ENCODE data around the gene SLC25A47.

SLC25A47 gene

GRCh38 chr14:100303925-100304324 is 19.2 kb upstream of the SLC25A47 start:
- no peak overlapping the region for H3K27ac ChIP-seq (replicated peaks; ENCODE audit: low read length)
- no peak overlapping the region for H4K91ac ChIP-seq (ENCODE audit: low read depth, low read length, poor library complexity)
- H2AK5ac ChIP-seq (ENCODE audit: low read depth, low read length): peak overlapping the region; percentile 88
- no peak overlapping the region for H3K14ac ChIP-seq (ENCODE audit: low read length)
- peak overlapping the region; percentile 85 to 96 for H3K4me3 ChIP-seq (ENCODE audit: low read length in 2 of 2)
- H3K23ac ChIP-seq (ENCODE audit: low read depth, low read length, poor library complexity): no peak overlapping the region
- H3K4me1 ChIP-seq (ENCODE audit: control insufficient read depth in 2 of 2, insufficient read depth in 1 of 2, low read depth in 1 of 2, low read length in 2 of 2): peaks cover 12 to 29% of the 10 kb centered on the region in 2 donors
- H3K27me3 ChIP-seq (ENCODE audit: control insufficient read depth in 3 of 3, insufficient read depth in 3 of 3, low read depth in 1 of 3, low read length in 3 of 3): no peaks in the 10 kb centered on the region
- peak overlapping the region; percentile 82 for H2BK5ac ChIP-seq (ENCODE audit: low read length)
- H3K4ac ChIP-seq (ENCODE audit: low read length): no peak overlapping the region
- no peak overlapping the region for H2BK120ac ChIP-seq (ENCODE audit: low read depth, low read length)
- peaks cover 20 to 27% of the 10 kb centered on the region in 2 donors for H3K36me3 ChIP-seq (replicated peaks in 1 of 2; ENCODE audit: control insufficient read depth in 2 of 2, insufficient read depth in 2 of 2, low read length in 2 of 2)
- no peak overlapping the region for H2AFZ ChIP-seq (ENCODE audit: low read length)
- H3K9me3 ChIP-seq (replicated peaks in 1 of 2; ENCODE audit: control insufficient read depth in 2 of 2, insufficient read depth in 1 of 2, low read depth in 1 of 2, low read length in 2 of 2): no peaks in the 10 kb centered on the region
- peak overlapping the region; percentile 73 for H2BK12ac ChIP-seq (ENCODE audit: low read length)
- H4K8ac ChIP-seq (ENCODE audit: low read depth, low read length): no peak overlapping the region
- peaks cover 28% of the 10 kb centered on the region for H3K79me1 ChIP-seq (ENCODE audit: low read depth, low read length)
- no peak overlapping the region for H2BK15ac ChIP-seq (ENCODE audit: low read length)
- peak overlapping the region; percentile 72 for H3K4me2 ChIP-seq (ENCODE audit: insufficient read depth, low read length, poor library complexity, severe bottlenecking)
- peak overlapping the region; percentile 98 for H3K18ac ChIP-seq (ENCODE audit: low read length)
- WGBS, 2 donors (ENCODE audit: extremely low coverage in 2 of 2, insufficient read length in 2 of 2, insufficient replicate concordance in 1 of 2): no CpG with 5 or more reads among the region's 4 CpGs
- H3K9ac ChIP-seq (ENCODE audit: low read depth, low read length, poor library complexity): peak overlapping the region; percentile 60
- DNase-seq (ENCODE audit: low spot score): no peak

DNA sequence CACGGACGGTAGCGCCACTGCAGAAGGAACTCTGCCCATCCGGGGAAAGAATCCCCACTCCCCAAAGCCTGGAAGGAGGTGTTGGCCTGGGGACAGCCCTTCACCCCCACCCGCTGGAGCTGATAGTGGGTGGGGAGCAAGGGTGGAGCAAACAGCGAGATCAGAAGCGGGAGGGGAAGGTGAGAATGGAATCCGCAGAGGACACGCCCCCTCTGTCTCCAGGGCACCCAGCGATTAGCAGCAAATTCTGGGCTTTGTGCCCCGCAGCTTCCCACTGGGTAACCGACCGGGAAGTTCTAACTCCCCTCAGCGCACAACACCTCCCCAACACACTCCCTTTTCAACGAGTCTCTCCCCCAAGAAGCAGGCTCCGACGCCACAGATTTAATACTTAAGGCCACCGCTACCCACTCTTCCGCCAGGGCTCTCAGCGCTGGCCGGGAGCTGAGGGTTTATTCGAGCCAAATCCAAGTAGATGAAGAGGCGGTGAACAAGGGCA is 18.3 kb upstream of the SLC25A47 start:
- no peaks in the 10 kb centered on the region for H3K27me3 ChIP-seq (ENCODE audit: control insufficient read depth in 3 of 3, insufficient read depth in 3 of 3, low read depth in 1 of 3, low read length in 3 of 3)
- peak overlapping the region; percentile 99 for H3K9ac ChIP-seq (ENCODE audit: low read depth, low read length, poor library complexity)
- H2AK5ac ChIP-seq (ENCODE audit: low read depth, low read length): peak overlapping the region; percentile 96
- H3K4me2 ChIP-seq (ENCODE audit: insufficient read depth, low read length, poor library complexity, severe bottlenecking): peak overlapping the region; percentile 72
- peak overlapping the region; percentile 43 for H2BK15ac ChIP-seq (ENCODE audit: low read length)
- no peaks in the 10 kb centered on the region for H3K9me3 ChIP-seq (replicated peaks in 1 of 2; ENCODE audit: control insufficient read depth in 2 of 2, insufficient read depth in 1 of 2, low read depth in 1 of 2, low read length in 2 of 2)
- no peak overlapping the region for H2BK120ac ChIP-seq (ENCODE audit: low read depth, low read length)
- no peak overlapping the region for H3K4ac ChIP-seq (ENCODE audit: low read length)
- peak overlapping the region; percentile 97 for H2AFZ ChIP-seq (ENCODE audit: low read length)
- peak overlapping the region; percentile 98 for H3K18ac ChIP-seq (ENCODE audit: low read length)
- peak overlapping the region; percentile 98 for H3K23ac ChIP-seq (ENCODE audit: low read depth, low read length, poor library complexity)
- H4K91ac ChIP-seq (ENCODE audit: low read depth, low read length, poor library complexity): no peak overlapping the region
- no peak for DNase-seq (ENCODE audit: low spot score)
- no peak overlapping the region for H4K8ac ChIP-seq (ENCODE audit: low read depth, low read length)
- peaks cover 11 to 18% of the 10 kb centered on the region in 2 donors for H3K36me3 ChIP-seq (replicated peaks in 1 of 2; ENCODE audit: control insufficient read depth in 2 of 2, insufficient read depth in 2 of 2, low read length in 2 of 2)
- peak overlapping the region; percentile 47 for H3K14ac ChIP-seq (ENCODE audit: low read length)
- no CpG with 5 or more reads among the region's 23 CpGs for WGBS, 2 donors (ENCODE audit: extremely low coverage in 2 of 2, insufficient read length in 2 of 2, insufficient replicate concordance in 1 of 2)
- peak overlapping the region; percentile 94 for H2BK5ac ChIP-seq (ENCODE audit: low read length)
- H3K27ac ChIP-seq (replicated peaks; ENCODE audit: low read length): peak overlapping the region; percentile 70
- peak overlapping the region; percentile 85 to 96 for H3K4me3 ChIP-seq (ENCODE audit: low read length in 2 of 2)
- peaks cover 29% of the 10 kb centered on the region for H3K79me1 ChIP-seq (ENCODE audit: low read depth, low read length)
- no peak overlapping the region for H2BK12ac ChIP-seq (ENCODE audit: low read length)
- H3K4me1 ChIP-seq (ENCODE audit: control insufficient read depth in 2 of 2, insufficient read depth in 1 of 2, low read depth in 1 of 2, low read length in 2 of 2): peaks cover 21 to 33% of the 10 kb centered on the region in 2 donors

DNA sequence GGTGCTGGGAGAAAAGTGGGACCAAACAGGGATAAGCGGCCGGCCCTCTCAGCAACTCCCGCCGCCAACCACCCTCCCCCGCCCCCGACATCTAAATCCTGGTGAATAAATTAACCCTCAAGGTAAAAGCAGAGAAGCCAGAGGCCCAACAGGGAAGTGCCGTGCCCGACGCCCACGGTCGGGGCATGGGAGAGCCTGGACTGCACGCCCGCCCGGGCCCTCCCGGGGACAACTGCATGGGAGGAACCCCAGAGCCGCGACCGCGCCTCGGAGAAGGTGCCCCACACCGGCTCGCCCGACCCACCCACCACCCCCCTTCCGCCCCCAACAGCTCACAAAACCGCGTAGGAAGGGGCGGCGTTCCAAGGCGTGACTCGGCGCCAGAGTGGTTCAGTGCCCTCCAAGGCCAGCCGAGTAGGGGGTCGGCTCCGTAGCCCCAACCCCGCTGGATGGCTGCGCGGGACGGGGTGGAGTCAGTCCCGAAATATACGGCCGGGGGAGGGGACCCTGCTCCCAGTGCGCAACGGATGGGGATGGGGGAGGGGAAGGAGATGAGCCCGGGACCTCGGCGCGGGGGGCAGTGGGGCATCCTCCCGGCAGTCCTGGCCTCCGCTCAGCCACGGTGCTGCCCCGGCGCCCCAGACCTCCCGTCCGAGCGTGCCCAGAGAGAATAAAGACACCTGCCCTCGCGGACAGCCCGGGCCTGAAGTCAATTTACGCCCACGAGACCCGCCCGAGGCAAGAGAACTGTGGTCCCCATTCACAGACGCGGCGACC is 17.6 kb upstream of the SLC25A47 start:
- no peaks in the 10 kb centered on the region for H3K27me3 ChIP-seq (ENCODE audit: control insufficient read depth in 3 of 3, insufficient read depth in 3 of 3, low read depth in 1 of 3, low read length in 3 of 3)
- H3K4ac ChIP-seq (ENCODE audit: low read length): no peak overlapping the region
- no peaks in the 10 kb centered on the region for H3K9me3 ChIP-seq (replicated peaks in 1 of 2; ENCODE audit: control insufficient read depth in 2 of 2, insufficient read depth in 1 of 2, low read depth in 1 of 2, low read length in 2 of 2)
- H2AK5ac ChIP-seq (ENCODE audit: low read depth, low read length): peak overlapping the region; percentile 96
- peaks cover 11 to 18% of the 10 kb centered on the region in 2 donors for H3K36me3 ChIP-seq (replicated peaks in 1 of 2; ENCODE audit: control insufficient read depth in 2 of 2, insufficient read depth in 2 of 2, low read length in 2 of 2)
- peak overlapping the region; percentile 94 for H2BK5ac ChIP-seq (ENCODE audit: low read length)
- H4K8ac ChIP-seq (ENCODE audit: low read depth, low read length): no peak overlapping the region
- no peak overlapping the region for H4K91ac ChIP-seq (ENCODE audit: low read depth, low read length, poor library complexity)
- peak overlapping the region; percentile 99 for H3K9ac ChIP-seq (ENCODE audit: low read depth, low read length, poor library complexity)
- peak overlapping the region; percentile 93 for H2BK15ac ChIP-seq (ENCODE audit: low read length)
- DNase-seq (ENCODE audit: low spot score): no peak
- peaks cover 22 to 34% of the 10 kb centered on the region in 2 donors for H3K4me1 ChIP-seq (ENCODE audit: control insufficient read depth in 2 of 2, insufficient read depth in 1 of 2, low read depth in 1 of 2, low read length in 2 of 2)
- H2BK120ac ChIP-seq (ENCODE audit: low read depth, low read length): peak overlapping the region; percentile 87
- H3K79me1 ChIP-seq (ENCODE audit: low read depth, low read length): peaks cover 27% of the 10 kb centered on the region
- H3K4me2 ChIP-seq (ENCODE audit: insufficient read depth, low read length, poor library complexity, severe bottlenecking): peak overlapping the region; percentile 72
- no CpG with 5 or more reads among the region's 65 CpGs for WGBS, 2 donors (ENCODE audit: extremely low coverage in 2 of 2, insufficient read length in 2 of 2, insufficient replicate concordance in 1 of 2)
- H3K23ac ChIP-seq (ENCODE audit: low read depth, low read length, poor library complexity): peak overlapping the region; percentile 98
- H2BK12ac ChIP-seq (ENCODE audit: low read length): peak overlapping the region; percentile 16
- peak overlapping the region; percentile 85 to 96 for H3K4me3 ChIP-seq (ENCODE audit: low read length in 2 of 2)
- peak overlapping the region; percentile 97 for H2AFZ ChIP-seq (ENCODE audit: low read length)
- H3K27ac ChIP-seq (replicated peaks; ENCODE audit: low read length): peak overlapping the region; percentile 70
- H3K18ac ChIP-seq (ENCODE audit: low read length): peak overlapping the region; percentile 98
- H3K14ac ChIP-seq (ENCODE audit: low read length): peak overlapping the region; percentile 47

Data from neuronal stem cell (in vitro differentiated cells).